Calu3 (cell line): ENCODE results near the gene NCK2. TPM values are rescaled to one million over a fixed set of nuclear protein-coding genes. Genes with fewer than 3 reads are reported as not detected.

ENCODE experiments used
- BruUV-seq: library from RNA; stranded (reverse); fragments of 400-500 nt; replicated peaks from 2 replicates; lab custom pipeline; 2021; lab: Mats Ljungman, UMichigan
- CTCF ChIA-PET: fragments of 300-600 bp; sonication (Branson Sonifier 250); formaldehyde crosslinking; loops from one replicate; lab custom pipeline; 2022; ENCODE audit warnings: antibody characterized with exemption; lab: Charles Lee
- DNase-seq: peaks from one replicate; pipeline ENCODE4 v3.0.0; 2022
- H3K27ac Mint-ChIP-seq: one replicate; pipeline ENCODE4 v1.8.0; 2022; ENCODE audit warnings: mixed read lengths; ENCODE audit not compliant: unreplicated experiment
- H3K27me3 Mint-ChIP-seq: one replicate; pipeline ENCODE4 v1.8.0; 2022; ENCODE audit warnings: mixed read lengths; ENCODE audit not compliant: unreplicated experiment
- H3K36me3 Mint-ChIP-seq: one replicate; pipeline ENCODE4 v1.8.0; 2022; ENCODE audit warnings: mild to moderate bottlenecking, moderate library complexity, mixed read lengths; ENCODE audit not compliant: insufficient read depth, unreplicated experiment
- H3K4me1 Mint-ChIP-seq: one replicate; pipeline ENCODE4 v1.8.0; 2022; ENCODE audit warnings: mild to moderate bottlenecking, low read depth, mixed read lengths; ENCODE audit not compliant: unreplicated experiment
- H3K4me3 Mint-ChIP-seq: one replicate; pipeline ENCODE4 v1.8.0; 2022; ENCODE audit warnings: mild to moderate bottlenecking, low read depth, moderate library complexity, mixed read lengths; ENCODE audit not compliant: unreplicated experiment
- H3K9me3 Mint-ChIP-seq: one replicate; pipeline ENCODE4 v1.8.0; 2022; ENCODE audit warnings: low read depth, mixed read lengths; ENCODE audit not compliant: unreplicated experiment
- intact Hi-C: fragments of 100-400 bp; cut with micrococcal nuclease; formaldehyde crosslinking; loops from one replicate; pipeline ENCODE4 v1.10.0; 2022; ENCODE audit not compliant: unreplicated experiment
- total RNA-seq: library from RNA; stranded (reverse); gene quantifications from 2 replicates; pipeline ENCODE4 v1.2.3, GENCODE V29; 2022
- TF ChIP-seq, protein P1 (sequence below): fragments of 200-600 bp; IDR thresholded peaks from one replicate; pipeline ENCODE4 v1.8.0; 2022; ENCODE audit warnings: antibody characterized with exemption; ENCODE audit not compliant: unreplicated experiment

Gene NCK2
- total RNA-seq, 1 experiment from 2014 or later, result 88.6 TPM

DNA sequence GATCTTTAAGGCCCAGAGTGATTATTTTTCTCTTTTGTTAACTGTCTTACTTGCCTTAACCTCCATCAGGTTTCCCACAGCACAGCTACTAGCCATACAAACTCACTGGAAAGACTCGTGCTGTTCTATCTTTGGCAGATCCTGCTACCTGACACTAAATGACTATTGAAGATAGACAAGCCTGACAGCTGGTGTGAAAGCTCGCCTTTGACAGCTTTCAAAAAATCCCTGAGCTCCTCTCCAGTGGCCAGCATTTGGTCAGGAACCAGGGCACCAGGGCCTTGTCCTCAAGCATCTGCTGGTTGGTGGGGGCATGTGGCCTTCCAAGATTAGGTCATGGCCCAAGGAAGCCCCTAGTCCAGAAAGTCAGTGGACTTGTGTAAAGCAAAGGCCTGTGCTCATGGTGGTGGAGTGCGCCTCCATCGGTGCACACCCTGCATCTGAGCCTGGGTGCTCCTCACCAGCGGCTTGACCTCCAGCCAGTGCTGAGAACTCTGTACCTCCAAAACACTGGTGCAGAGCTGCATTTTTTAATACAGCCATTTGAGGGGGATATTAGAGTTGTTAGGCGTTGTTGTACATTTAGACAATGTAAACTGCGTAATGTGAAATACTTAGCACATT, 158.5 kb downstream of the NCK2 start:
- intact Hi-C loops, result no loop called here
- no TSS peak for BruUV-seq
- no peak for DNase-seq
- H3K4me3 Mint-ChIP-seq, result no peak overlapping the region
- H3K27ac Mint-ChIP-seq, result no peak overlapping the region
- H3K36me3 Mint-ChIP-seq, result no peaks in the 10 kb centered on the region
- no peaks in the 10 kb centered on the region for H3K27me3 Mint-ChIP-seq
- TF ChIP-seq, protein P1, sequence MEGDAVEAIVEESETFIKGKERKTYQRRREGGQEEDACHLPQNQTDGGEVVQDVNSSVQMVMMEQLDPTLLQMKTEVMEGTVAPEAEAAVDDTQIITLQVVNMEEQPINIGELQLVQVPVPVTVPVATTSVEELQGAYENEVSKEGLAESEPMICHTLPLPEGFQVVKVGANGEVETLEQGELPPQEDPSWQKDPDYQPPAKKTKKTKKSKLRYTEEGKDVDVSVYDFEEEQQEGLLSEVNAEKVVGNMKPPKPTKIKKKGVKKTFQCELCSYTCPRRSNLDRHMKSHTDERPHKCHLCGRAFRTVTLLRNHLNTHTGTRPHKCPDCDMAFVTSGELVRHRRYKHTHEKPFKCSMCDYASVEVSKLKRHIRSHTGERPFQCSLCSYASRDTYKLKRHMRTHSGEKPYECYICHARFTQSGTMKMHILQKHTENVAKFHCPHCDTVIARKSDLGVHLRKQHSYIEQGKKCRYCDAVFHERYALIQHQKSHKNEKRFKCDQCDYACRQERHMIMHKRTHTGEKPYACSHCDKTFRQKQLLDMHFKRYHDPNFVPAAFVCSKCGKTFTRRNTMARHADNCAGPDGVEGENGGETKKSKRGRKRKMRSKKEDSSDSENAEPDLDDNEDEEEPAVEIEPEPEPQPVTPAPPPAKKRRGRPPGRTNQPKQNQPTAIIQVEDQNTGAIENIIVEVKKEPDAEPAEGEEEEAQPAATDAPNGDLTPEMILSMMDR, result no peak
- H3K9me3 Mint-ChIP-seq, result peaks cover 4% of the 10 kb centered on the region
- CTCF ChIA-PET, result no interaction called here
- H3K4me1 Mint-ChIP-seq, result no peaks in the 10 kb centered on the region

DNA sequence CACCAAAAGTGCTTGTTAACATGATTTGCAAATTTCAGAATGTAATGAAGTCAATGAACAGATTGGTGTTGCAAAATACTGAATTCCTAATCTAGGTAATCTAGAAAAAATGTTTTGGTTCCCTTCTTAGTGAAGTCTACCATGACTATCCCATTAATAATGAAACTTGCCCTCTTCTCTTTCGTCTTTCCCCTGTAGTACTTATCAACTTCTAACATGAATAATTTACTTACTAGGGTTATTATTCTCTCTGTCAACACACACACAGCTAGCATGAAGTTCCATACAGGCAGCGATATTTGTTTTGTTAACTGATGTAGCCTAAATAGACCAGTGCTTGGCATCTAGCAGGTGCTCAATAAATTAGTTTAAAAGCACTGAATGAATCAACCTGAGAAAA, 160.2 kb downstream of the NCK2 start:
- H3K9me3 Mint-ChIP-seq, result peaks cover 2% of the 10 kb centered on the region
- intact Hi-C loops, result no loop called here
- CTCF ChIA-PET, result no interaction called here
- no TSS peak for BruUV-seq
- H3K4me1 Mint-ChIP-seq, result no peaks in the 10 kb centered on the region
- TF ChIP-seq, protein P1, result no peak
- DNase-seq, result no peak
- H3K36me3 Mint-ChIP-seq, result no peaks in the 10 kb centered on the region
- H3K4me3 Mint-ChIP-seq, result no peak overlapping the region
- no peaks in the 10 kb centered on the region for H3K27me3 Mint-ChIP-seq
- H3K27ac Mint-ChIP-seq, result no peak overlapping the region

DNA sequence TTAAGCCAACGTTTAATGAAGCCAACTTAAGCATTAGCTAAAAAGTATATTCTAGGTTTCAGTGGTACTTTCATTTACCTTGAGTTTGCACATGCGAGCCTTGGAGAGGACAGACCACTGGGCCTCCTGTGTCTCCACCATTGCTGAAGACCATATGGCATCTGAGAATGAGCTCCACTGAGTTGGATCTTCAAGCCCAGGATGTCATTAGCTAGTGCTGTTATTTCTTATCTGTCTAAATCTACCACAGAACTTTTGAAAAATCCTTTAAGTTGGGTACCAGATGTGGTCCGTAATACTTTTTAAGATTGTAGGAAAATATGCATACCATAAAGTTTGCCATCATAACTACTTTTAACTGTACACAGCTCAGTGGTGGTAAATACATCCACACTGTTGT, 161.8 kb downstream of the NCK2 start:
- TF ChIP-seq, protein P1, result no peak
- no peak overlapping the region for H3K27ac Mint-ChIP-seq
- no peak for DNase-seq
- no peaks in the 10 kb centered on the region for H3K36me3 Mint-ChIP-seq
- no peaks in the 10 kb centered on the region for H3K4me1 Mint-ChIP-seq
- H3K27me3 Mint-ChIP-seq, result no peaks in the 10 kb centered on the region
- CTCF ChIA-PET, result interaction anchor here (1.5 kb wide), 1 partner anchor 311 kb away, joined by 3 read pairs; no protein-coding TSS in a partner anchor
- no peak overlapping the region for H3K4me3 Mint-ChIP-seq
- intact Hi-C loops, result no loop called here
- no TSS peak for BruUV-seq
- H3K9me3 Mint-ChIP-seq, result peaks cover 3% of the 10 kb centered on the region

DNA sequence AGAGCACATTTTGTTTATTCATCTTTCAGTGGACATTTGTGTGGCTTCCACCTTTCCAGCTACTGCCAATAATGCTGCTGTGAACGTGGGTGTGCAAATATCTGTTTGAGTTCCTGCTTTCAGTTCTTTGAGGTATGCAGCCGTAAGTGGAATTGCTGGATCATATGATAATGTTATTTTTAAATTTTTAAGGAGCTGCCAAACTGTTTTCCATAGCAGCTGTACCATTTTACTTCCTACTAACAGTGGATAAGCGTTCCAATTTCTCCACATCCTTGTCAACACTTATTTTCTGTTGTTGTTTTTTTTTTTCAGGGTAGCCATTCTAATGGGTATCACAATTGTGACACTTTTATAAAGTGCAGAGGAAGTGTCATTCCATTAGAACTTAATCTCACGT, 162.5 kb downstream of the NCK2 start:
- Mint-ChIP-seq H3K4me3 (no peak overlapping the region), H3K4me1 (no peaks in the 10 kb centered on the region), H3K27me3 (no peaks in the 10 kb centered on the region), H3K9me3 (peaks cover 3% of the 10 kb centered on the region), H3K27ac (no peak overlapping the region), H3K36me3 (no peaks in the 10 kb centered on the region)
- DNase-seq, result no peak
- intact Hi-C loops, result no loop called here
- BruUV-seq, result no TSS peak
- TF ChIP-seq, protein P1, result no peak
- CTCF ChIA-PET, result interaction anchor here (1.5 kb wide), 1 partner anchor 312 kb away, joined by 3 read pairs; no protein-coding TSS in a partner anchor
